Glomerular visceral epithelial cell (primary cell): ENCODE results near the gene IFNLR1.

Experiments used
- DNase-seq: peaks from one replicate; pipeline ENCODE4 v3.0.0-alpha.2; 2016; ENCODE audit errors: extremely low spot score

IFNLR1 gene

GRCh38 chr1:24177161-24177560 lies 9.9 kb downstream of the IFNLR1 start:
- DNase-seq, result no peak

- no peak for DNase-seq
Observed at GRCh38 chr1:24175033-24175755, 11.9 kb downstream of the IFNLR1 start.

- no peak for DNase-seq
Observed at GRCh38 chr1:24173638-24174575, 13.2 kb downstream of the IFNLR1 start.

- no peak for DNase-seq
Observed at GRCh38 chr1:24172598-24172997, 14.5 kb downstream of the IFNLR1 start.

- no peak for DNase-seq
Observed at GRCh38 chr1:24169286-24169685, 17.8 kb downstream of the IFNLR1 start.

GRCh38 chr1:24168245-24168644 lies 18.8 kb downstream of the IFNLR1 start:
- no peak for DNase-seq

GRCh38 chr1:24167008-24167407 lies 20.1 kb downstream of the IFNLR1 start:
- no peak for DNase-seq

GRCh38 chr1:24165500-24165899 lies 21.6 kb downstream of the IFNLR1 start:
- DNase-seq, result no peak

- no peak for DNase-seq
Observed at GRCh38 chr1:24164004-24164403, 23.1 kb downstream of the IFNLR1 start.

- DNase-seq, result no peak
Observed at GRCh38 chr1:24162201-24162600, 24.9 kb downstream of the IFNLR1 start.

- no peak for DNase-seq
Observed at GRCh38 chr1:24161270-24161669, 25.8 kb downstream of the IFNLR1 start.

- no peak for DNase-seq
Observed at GRCh38 chr1:24159366-24159765, 27.7 kb downstream of the IFNLR1 start.

- DNase-seq, result no peak
Observed at GRCh38 chr1:24157918-24158481, 29.1 kb downstream of the IFNLR1 start.

GRCh38 chr1:24156542-24157260 lies 30.4 kb downstream of the IFNLR1 start:
- no peak for DNase-seq

- DNase-seq, result peak; percentile 49
Observed at GRCh38 chr1:24155011-24155782, 31.9 kb downstream of the IFNLR1 start.

- DNase-seq, result no peak
Observed at GRCh38 chr1:24154215-24154614, 32.9 kb downstream of the IFNLR1 start.

- no peak for DNase-seq
Observed at GRCh38 chr1:24152631-24153494, 34.2 kb downstream of the IFNLR1 start.

GRCh38 chr1:24151175-24151533 lies 35.9 kb downstream of the IFNLR1 start:
- DNase-seq, result no peak

- peak; percentile 88 for DNase-seq
Observed at GRCh38 chr1:24150234-24151174, 36.6 kb downstream of the IFNLR1 start.
